Measurements from ENCODE around the gene AQP10. TPM values are rescaled to one million over a fixed set of nuclear protein-coding genes. Genes with fewer than 3 reads are reported as not detected.
"Not testable (repeated sequence)": the region's sequence is repeated elsewhere in the genome, so short reads cannot be mapped to it uniquely, and the experiment has no call there.

The AQP10 gene
- total RNA-seq, 1 donor, result not detected

GRCh38 chr1:154309136-154309535, 11.8 kb upstream of the AQP10 start:
- not testable (repeated sequence) for H3K36me3 ChIP-seq (ENCODE audit: insufficient read depth, low read length); H2AFZ ChIP-seq (ENCODE audit: low read length); H3K4me2 ChIP-seq (ENCODE audit: insufficient read depth, low read length); H3K27me3 ChIP-seq (ENCODE audit: insufficient read depth, low read length); H4K20me1 ChIP-seq (ENCODE audit: insufficient read depth, low read length); H3K79me2 ChIP-seq (ENCODE audit: insufficient read depth, low read length); H3K4me3 ChIP-seq (ENCODE audit: insufficient read depth, low read length); H3K27ac ChIP-seq (ENCODE audit: low read depth, low read length); DNase-seq (ENCODE audit: insufficient read length, low spot score, missing footprints); H3K9me3 ChIP-seq (ENCODE audit: low read depth, low read length)
- H3K4me1 ChIP-seq (ENCODE audit: insufficient read depth, low read length), result peaks cover 22% of the 10 kb centered on the region

- DNase-seq (ENCODE audit: insufficient read length, low spot score, missing footprints); H3K4me3 ChIP-seq (ENCODE audit: insufficient read depth, low read length); H3K27me3 ChIP-seq (ENCODE audit: insufficient read depth, low read length); H3K9me3 ChIP-seq (ENCODE audit: low read depth, low read length); H3K36me3 ChIP-seq (ENCODE audit: insufficient read depth, low read length); H3K79me2 ChIP-seq (ENCODE audit: insufficient read depth, low read length); H4K20me1 ChIP-seq (ENCODE audit: insufficient read depth, low read length); H2AFZ ChIP-seq (ENCODE audit: low read length); H3K27ac ChIP-seq (ENCODE audit: low read depth, low read length); H3K4me2 ChIP-seq (ENCODE audit: insufficient read depth, low read length); H3K4me1 ChIP-seq (ENCODE audit: insufficient read depth, low read length): not testable (repeated sequence)
Measured at GRCh38 chr1:154312229-154313065, 8.4 kb upstream of the AQP10 start.

GRCh38 chr1:154313066-154313356, 7.9 kb upstream of the AQP10 start:
- no peak for TF ChIP-seq CTCF (IDR thresholded peaks at IDR 0.05; ENCODE audit: extremely low read depth, low read depth, low read length)
- no peaks in the 10 kb centered on the region for H3K27me3 ChIP-seq (ENCODE audit: insufficient read depth, low read length)
- H4K20me1 ChIP-seq (ENCODE audit: insufficient read depth, low read length), result no peaks in the 10 kb centered on the region
- no peak overlapping the region for H2AFZ ChIP-seq (ENCODE audit: low read length)
- no peak for DNase-seq (ENCODE audit: insufficient read length, low spot score, missing footprints)
- no peak overlapping the region for H3K27ac ChIP-seq (ENCODE audit: low read depth, low read length)
- H3K79me2 ChIP-seq (ENCODE audit: insufficient read depth, low read length), result no peaks in the 10 kb centered on the region
- H3K36me3 ChIP-seq (ENCODE audit: insufficient read depth, low read length), result no peaks in the 10 kb centered on the region
- no peaks in the 10 kb centered on the region for H3K4me1 ChIP-seq (ENCODE audit: insufficient read depth, low read length)
- no peak overlapping the region for H3K4me2 ChIP-seq (ENCODE audit: insufficient read depth, low read length)
- H3K9me3 ChIP-seq (ENCODE audit: low read depth, low read length), result no peaks in the 10 kb centered on the region
- no peak overlapping the region for H3K4me3 ChIP-seq (ENCODE audit: insufficient read depth, low read length)

- not testable (repeated sequence) for H2AFZ ChIP-seq (ENCODE audit: low read length); H4K20me1 ChIP-seq (ENCODE audit: insufficient read depth, low read length); H3K4me2 ChIP-seq (ENCODE audit: insufficient read depth, low read length)
Measured at GRCh38 chr1:154314226-154314625, 6.7 kb upstream of the AQP10 start.

GRCh38 chr1:154316704-154317103, 4.2 kb upstream of the AQP10 start:
- Histone ChIP-seq H3K27me3 (ENCODE audit: insufficient read depth, low read length) (no peaks in the 10 kb centered on the region), H3K4me3 (ENCODE audit: insufficient read depth, low read length) (no peak overlapping the region), H3K79me2 (ENCODE audit: insufficient read depth, low read length) (no peaks in the 10 kb centered on the region), H3K4me1 (ENCODE audit: insufficient read depth, low read length) (no peaks in the 10 kb centered on the region), H4K20me1 (ENCODE audit: insufficient read depth, low read length) (no peaks in the 10 kb centered on the region), H3K27ac (ENCODE audit: low read depth, low read length) (no peak overlapping the region), H3K4me2 (ENCODE audit: insufficient read depth, low read length) (no peak overlapping the region), H2AFZ (ENCODE audit: low read length) (no peak overlapping the region), H3K36me3 (ENCODE audit: insufficient read depth, low read length) (no peaks in the 10 kb centered on the region), H3K9me3 (ENCODE audit: low read depth, low read length) (no peaks in the 10 kb centered on the region)
- DNase-seq (ENCODE audit: insufficient read length, low spot score, missing footprints), result no peak
- no peak for TF ChIP-seq CTCF (IDR thresholded peaks at IDR 0.05; ENCODE audit: extremely low read depth, low read depth, low read length)

More at GRCh38 chr1:154314226-154314625, 6.7 kb upstream of the AQP10 start:
- H3K9me3 ChIP-seq (ENCODE audit: low read depth, low read length); H3K36me3 ChIP-seq (ENCODE audit: insufficient read depth, low read length); H3K4me1 ChIP-seq (ENCODE audit: insufficient read depth, low read length); H3K4me3 ChIP-seq (ENCODE audit: insufficient read depth, low read length); H3K27me3 ChIP-seq (ENCODE audit: insufficient read depth, low read length); H3K79me2 ChIP-seq (ENCODE audit: insufficient read depth, low read length); H3K27ac ChIP-seq (ENCODE audit: low read depth, low read length); DNase-seq (ENCODE audit: insufficient read length, low spot score, missing footprints): not testable (repeated sequence)

Data from osteoblast (primary cell).